Measurements from ENCODE around the gene TEX11.
A peak's percentile ranks its signal among the peaks of the same experiment; 100 is the strongest.
"Not testable (repeated sequence)": the region's sequence is repeated elsewhere in the genome, so short reads cannot be mapped to it uniquely, and the experiment has no call there.

The TEX11 gene

GRCh38 chrX:70908541-70908940, at the start of gene TEX11:
Gene TEX11 (minus strand): TSS chrX:70908711. CDS start chrX:70907789, 922 bp downstream.
- no peak for DNase-seq (ENCODE audit: low spot score)

DNA sequence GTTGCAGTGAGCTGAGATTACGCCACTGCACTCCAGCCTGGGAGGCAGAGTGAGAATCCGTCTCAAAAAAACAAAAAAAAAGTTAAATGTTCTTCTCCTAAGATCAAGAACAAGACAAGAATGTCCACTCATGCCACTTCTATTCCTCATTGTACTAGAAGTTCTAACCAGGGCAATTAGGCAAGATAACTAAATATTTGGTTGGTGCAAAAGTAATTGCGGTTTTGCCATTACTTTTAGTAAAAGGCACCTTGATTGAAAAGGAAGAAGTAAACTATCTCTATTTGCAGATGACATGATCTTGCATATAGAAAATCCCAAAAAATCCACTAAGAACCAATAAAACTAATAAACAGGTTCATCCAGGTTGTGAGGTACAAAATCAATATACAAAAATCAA, 46.4 kb upstream of the TEX11 start:
- no peak for DNase-seq (ENCODE audit: low spot score)

DNA sequence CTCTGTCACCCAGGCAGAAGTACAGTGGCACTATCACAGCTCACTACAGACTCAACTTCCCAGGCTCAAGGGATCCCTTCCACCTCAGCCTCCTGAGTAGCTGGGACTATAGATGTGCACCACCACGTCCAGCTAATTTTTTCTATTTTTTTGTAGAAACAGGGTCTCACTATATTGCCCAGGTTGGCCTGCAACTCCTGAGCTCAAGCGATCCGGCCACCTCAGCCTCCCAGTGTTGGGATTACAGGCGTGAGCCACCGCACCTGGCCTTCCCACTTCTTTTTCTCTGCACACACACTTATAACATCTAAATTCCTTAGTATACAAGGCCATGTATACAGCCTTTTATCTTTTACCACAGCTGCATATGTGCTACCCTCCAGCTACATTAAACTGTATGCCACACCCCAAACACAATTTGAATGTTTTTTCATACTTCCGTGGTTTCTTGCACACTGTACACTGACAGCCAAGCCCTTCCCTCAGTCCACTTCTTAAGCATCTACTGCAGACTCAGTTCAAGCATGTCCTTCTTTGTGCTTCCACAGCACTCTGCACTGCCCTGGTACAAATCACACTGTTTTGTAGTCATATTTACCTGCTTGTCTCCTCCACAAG, 15.9 kb upstream of the TEX11 start:
- no peak for DNase-seq (ENCODE audit: low spot score)

GRCh38 chrX:70922774-70923473, 14.4 kb upstream of the TEX11 start:
- DNase-seq (ENCODE audit: low spot score): no peak

GRCh38 chrX:70921709-70922352, 13.3 kb upstream of the TEX11 start:
- DNase-seq (ENCODE audit: low spot score): no peak

- DNase-seq (ENCODE audit: low spot score): no peak
Measured at GRCh38 chrX:70916754-70917153, 8.2 kb upstream of the TEX11 start.

DNA sequence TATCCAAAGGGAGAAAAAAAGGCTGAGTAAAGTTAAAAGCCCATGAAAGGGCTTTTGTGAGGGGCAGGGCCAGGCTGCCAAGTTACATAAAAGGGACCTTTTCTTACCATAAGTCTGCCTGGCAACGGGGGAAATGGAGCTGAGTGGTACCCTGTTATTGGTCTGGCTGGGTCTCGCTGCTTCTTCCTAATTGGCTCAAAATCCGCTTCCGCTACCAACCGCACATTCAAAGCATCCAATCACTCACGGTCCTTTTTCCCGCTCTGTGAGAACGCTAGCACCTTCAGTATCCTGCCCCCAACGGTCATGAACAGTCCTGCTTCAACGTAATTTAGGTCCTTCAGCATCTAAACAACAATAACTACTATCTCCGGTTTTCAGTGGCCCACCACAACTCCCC, 611 bp downstream of the TEX11 start:
- no peak for DNase-seq (ENCODE audit: low spot score)

DNA sequence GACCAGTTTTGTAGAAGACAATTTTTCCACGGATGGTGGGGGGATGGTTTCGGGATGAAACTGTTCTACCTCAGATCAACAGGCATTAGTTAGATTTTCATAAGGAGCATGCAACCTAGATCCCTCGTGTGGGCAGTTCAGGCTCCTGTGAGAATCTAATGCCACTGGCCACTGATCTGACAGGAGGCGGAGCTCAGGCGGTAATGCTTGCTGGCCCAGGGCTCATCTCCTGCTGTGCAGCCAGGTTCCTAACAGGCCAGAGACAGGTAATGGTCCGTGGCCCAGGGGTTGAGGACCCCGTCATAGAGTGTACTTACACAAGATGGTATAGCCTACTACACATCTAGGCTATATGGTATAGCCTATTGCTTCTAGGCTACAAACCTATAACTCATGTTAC, 7.0 kb downstream of the TEX11 start:
- DNase-seq (ENCODE audit: low spot score): no peak

DNA sequence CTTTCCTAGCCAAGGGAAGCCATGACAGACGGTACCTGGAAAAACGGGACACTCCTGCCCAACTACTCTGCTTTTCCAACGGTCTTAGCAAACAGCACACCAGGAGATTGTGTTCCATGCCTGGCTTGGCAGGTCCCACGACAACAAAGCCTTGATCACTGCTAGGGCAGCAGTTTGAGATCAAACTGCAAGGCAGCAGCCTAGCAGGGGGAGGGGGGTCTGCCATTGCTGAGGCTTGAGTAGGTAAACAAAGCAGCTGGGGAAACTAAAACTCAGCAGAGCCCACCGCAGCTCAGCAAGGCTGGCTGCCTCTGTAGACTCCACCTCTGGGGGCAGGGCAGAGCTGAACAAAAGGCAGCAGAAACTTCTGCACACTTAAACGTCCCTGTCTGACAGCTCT, 18.1 kb downstream of the TEX11 start:
- DNase-seq (ENCODE audit: low spot score): not testable (repeated sequence)

DNA sequence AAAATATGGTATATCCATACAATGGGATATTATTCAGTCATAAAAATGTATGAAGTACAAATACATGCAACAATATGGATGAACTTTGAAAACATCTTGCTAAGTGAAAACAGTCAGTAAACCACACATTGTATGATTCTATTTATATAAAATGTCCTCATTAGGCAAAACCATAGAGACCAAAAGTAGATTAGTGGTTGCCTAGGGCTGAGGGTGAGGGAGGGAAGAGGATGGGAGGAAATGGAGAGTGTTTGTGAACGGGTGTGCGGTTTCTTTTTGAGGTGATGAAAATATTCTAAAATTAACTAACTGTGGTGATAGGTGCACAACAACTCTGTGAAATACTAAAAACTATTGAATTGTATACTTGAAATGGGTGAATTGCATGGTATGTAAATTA, 29.6 kb downstream of the TEX11 start:
- no peak for DNase-seq (ENCODE audit: low spot score)

GRCh38 chrX:70852294-70852693, 56.2 kb downstream of the TEX11 start:
- no peak for DNase-seq (ENCODE audit: low spot score)

- DNase-seq (ENCODE audit: low spot score): not testable (repeated sequence)
Measured at GRCh38 chrX:70844081-70844480, 64.4 kb downstream of the TEX11 start.

DNA sequence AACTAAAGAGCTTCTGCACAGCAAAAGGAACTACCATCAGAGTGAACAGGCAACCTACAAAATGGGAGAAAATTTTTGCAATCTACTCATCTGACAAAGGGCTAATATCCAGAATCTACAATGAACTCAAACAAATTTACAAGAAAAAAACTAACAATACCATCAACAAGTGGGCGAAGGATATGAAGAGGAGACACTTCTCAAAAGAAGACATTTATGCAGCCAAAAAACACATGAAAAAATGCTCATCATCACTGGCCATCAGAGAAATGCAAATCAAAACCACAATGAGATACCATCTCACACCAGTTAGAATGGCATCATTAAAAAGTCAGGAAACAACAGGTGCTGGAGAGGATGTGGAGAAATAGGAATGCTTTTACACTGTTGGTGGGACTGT, 64.9 kb downstream of the TEX11 start:
- not testable (repeated sequence) for DNase-seq (ENCODE audit: low spot score)

DNA sequence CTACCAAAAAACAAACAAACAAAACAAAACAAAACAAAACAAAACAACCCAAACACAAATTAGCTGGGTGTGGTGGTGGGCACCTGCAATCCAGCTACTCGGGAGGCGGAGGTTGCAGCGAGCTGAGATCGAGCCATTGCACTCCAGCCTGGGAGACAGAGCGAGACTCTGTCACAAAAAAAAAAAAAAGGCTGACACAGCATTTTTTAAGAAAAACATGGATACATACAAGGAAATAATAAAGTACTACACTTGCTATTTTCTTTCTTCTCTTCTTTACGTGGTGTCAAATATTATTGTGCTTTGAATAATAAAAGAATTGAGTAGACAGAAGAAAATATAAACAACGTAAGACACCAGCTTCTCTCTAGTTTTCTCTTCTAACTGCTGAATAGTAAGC, 73.9 kb downstream of the TEX11 start:
- DNase-seq (ENCODE audit: low spot score): no peak

DNA sequence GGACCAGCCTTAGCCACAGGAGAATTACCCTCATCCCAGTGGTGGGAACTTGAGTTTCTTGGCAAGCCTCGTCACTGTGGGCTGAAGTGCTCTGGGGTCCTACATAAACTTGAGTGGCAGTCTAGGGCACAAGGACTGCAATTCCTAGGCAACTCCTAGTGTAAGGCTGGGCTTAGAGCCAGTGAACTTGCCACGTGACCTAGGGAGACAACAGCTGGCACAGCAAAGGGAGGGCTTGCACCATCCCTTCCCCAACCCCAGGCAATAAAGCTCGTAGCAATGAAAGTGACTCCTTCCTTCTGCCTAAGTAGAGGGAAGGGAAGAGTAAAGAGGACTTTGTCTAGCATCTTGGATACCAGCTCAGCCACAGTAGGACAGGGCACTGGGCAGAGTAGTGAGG, 81.8 kb downstream of the TEX11 start:
- DNase-seq (ENCODE audit: low spot score): no peak

DNA sequence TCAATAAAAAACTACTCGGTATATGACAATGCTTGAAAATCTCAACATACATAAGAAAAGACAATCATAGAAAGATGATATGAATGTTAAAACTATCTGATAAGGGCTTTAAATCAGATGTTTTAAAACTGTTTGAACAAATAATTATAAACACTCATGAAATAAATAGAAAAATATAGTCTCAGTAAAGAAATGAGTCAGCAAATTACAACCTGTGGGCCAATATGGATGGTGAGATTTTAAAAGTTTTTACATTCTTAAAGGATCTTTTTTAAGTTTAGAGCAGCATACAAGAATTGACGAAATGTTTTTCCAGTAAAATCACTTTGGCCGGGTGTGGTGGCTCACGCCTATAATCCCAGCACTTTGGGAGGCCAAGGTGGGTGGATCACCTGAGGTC, 83.1 kb downstream of the TEX11 start:
- DNase-seq (ENCODE audit: low spot score): no peak

- DNase-seq (ENCODE audit: low spot score): no peak
Measured at GRCh38 chrX:70808942-70809940, 99.3 kb downstream of the TEX11 start.

- DNase-seq (ENCODE audit: low spot score): no peak
Measured at GRCh38 chrX:70806081-70806480, 102.4 kb downstream of the TEX11 start.

- DNase-seq (ENCODE audit: low spot score): not testable (repeated sequence)
Measured at GRCh38 chrX:70796742-70797141, 111.8 kb downstream of the TEX11 start.

- DNase-seq (ENCODE audit: low spot score): no peak
Measured at GRCh38 chrX:70774223-70774622, 134.3 kb downstream of the TEX11 start.

GRCh38 chrX:70769659-70770227, 138.8 kb downstream of the TEX11 start:
- peak; percentile 7 for DNase-seq (ENCODE audit: low spot score)

- DNase-seq (ENCODE audit: low spot score): no peak
Measured at GRCh38 chrX:70762285-70762684, 146.2 kb downstream of the TEX11 start.

Data from LoVo (cell line).